K562 (cell line): Measurements from ENCODE around the gene CLSTN2. TPM values are rescaled to one million over a fixed set of nuclear protein-coding genes. Genes with fewer than 3 reads are reported as not detected.
A peak's percentile ranks its signal among the peaks of the same experiment; 100 is the strongest.

ENCODE experiments used
- CCNT2 ChIP-seq: IDR thresholded peaks from 2 replicates; pipeline ENCODE4 v1.6.1; 2011; ENCODE audit warnings: borderline replicate concordance, low read depth, mild to moderate bottlenecking, moderate library complexity, mixed read lengths, low read length; ENCODE audit not compliant: insufficient read length; ENCODE audit errors: extremely low read depth
- EGR1 ChIP-seq: fragments of 450-650 bp; conservative IDR thresholded peaks from 2 replicates; pipeline ENCODE4 v1.6.1; 2017; ENCODE audit warnings: mild to moderate bottlenecking
- EP300 ChIP-seq: IDR thresholded peaks from 2 replicates; pipeline ENCODE4 v1.6.1; 2012; ENCODE audit warnings: low read length, improper control_type of control experiment
- HNRNPK ChIP-seq: fragments of 200-400 bp; formaldehyde crosslinking; IDR thresholded peaks from one replicate; pipeline ENCODE4 v1.6.1; 2018; ENCODE audit warnings: mild to moderate bottlenecking, low read depth, low read length; ENCODE audit not compliant: poor library complexity, severe bottlenecking
- NBN ChIP-seq: fragments of 450-650 bp; IDR thresholded peaks from 2 replicates; pipeline ENCODE4 v1.6.1; 2016; ENCODE audit warnings: low read depth, mild to moderate bottlenecking
- NR2C2 ChIP-seq, 2 experiments: fragments of 200-800 bp in 1 of 2; sonication (Bioruptor generic) in 1 of 2; sonication (generic) in 1 of 2; formaldehyde crosslinking in 1 of 2; IDR thresholded peaks; 2 replicates each; pipeline versions ENCODE4 v1.6.1 to v1.8.0; 2016 to 2022; ENCODE audit warnings: mild to moderate bottlenecking in 1 of 2, missing compliant biosample characterization in 1 of 2, missing genetic modification characterization in 1 of 2, missing genetic modification reagents in 1 of 2
- PBX2 ChIP-seq, 2 experiments: IDR thresholded peaks in 1 of 2; conservative IDR thresholded peaks in 1 of 2; 2 replicates each; pipeline ENCODE4 v1.6.1; 2016; ENCODE audit warnings: low read depth in 2 of 2, mild to moderate bottlenecking in 1 of 2, missing compliant biosample characterization in 1 of 2, missing genetic modification characterization in 1 of 2, moderate library complexity in 1 of 2
- TOE1 ChIP-seq, 2 experiments: fragments of 450-650 bp in 1 of 2; sonication (generic) in 1 of 2; formaldehyde crosslinking in 1 of 2; IDR thresholded peaks; 2 replicates each; pipeline versions ENCODE4 v1.7.1 to v1.8.0; 2016 to 2022; ENCODE audit warnings: borderline replicate concordance in 2 of 2, mild to moderate bottlenecking in 2 of 2, antibody characterized with exemption in 1 of 2, inconsistent platforms in 1 of 2, low read depth in 1 of 2, missing genetic modification reagents in 1 of 2, moderate library complexity in 1 of 2
- XRCC5 ChIP-seq: fragments of 200-400 bp; formaldehyde crosslinking; IDR thresholded peaks from 2 replicates; pipeline ENCODE4 v1.6.1; 2017; ENCODE audit warnings: low read depth, mild to moderate bottlenecking, low read length
- ZKSCAN1 ChIP-seq: fragments of 150-350 bp; IDR thresholded peaks from 2 replicates; pipeline ENCODE4 v1.6.1; 2016; ENCODE audit warnings: low read depth, low read length
- ZNF121 ChIP-seq: sonication (generic); formaldehyde crosslinking; conservative IDR thresholded peaks from 2 replicates; pipeline ENCODE4 v1.8.0; 2022; ENCODE audit warnings: missing genetic modification reagents
- ZNF354B ChIP-seq: fragments of 250-450 bp; sonication (Bioruptor Pico); IDR thresholded peaks from 2 replicates; pipeline ENCODE4 v1.4.0; 2020
- ZNF717 ChIP-seq: fragments of 250-450 bp; sonication (Bioruptor Pico); IDR thresholded peaks from 2 replicates; pipeline ENCODE4 v1.5.0; 2021
- polyA plus RNA-seq, 8 experiments: library from polyadenylated mRNA; depleted of rRNA in 4 of 8; stranded (reverse) in 5 of 8; unstranded in 3 of 8; fragments of >200 nt; fragmentation: Nextera tagmentation in 2 of 8; fragmentation: Illumina TruSeq in 1 of 8; extraction: Ambion mirVana in 2 of 8; extraction: Trizol in 1 of 8; gene quantifications; 2 replicates each; pipeline versions ENCODE4 v1.2.1 to v1.2.3, GENCODE V29; 2011 to 2014; ENCODE audit warnings: inconsistent platforms in 1 of 8, missing spikeins in 1 of 8
- total RNA-seq, 7 experiments: library from RNA; depleted of rRNA in 6 of 7; stranded (reverse); fragments of >200 nt in 6 of 7; fragmentation: Illumina TruSeq in 2 of 7; extraction: Trizol in 2 of 7; gene quantifications; 2 replicates each; pipeline versions ENCODE4 v1.2.1 to v1.2.3, GENCODE V29; 2011 to 2021; ENCODE audit warnings: low replicate concordance in 1 of 7
- TF ChIP-seq, protein P1 (sequence below): fragments of 450-650 bp; IDR thresholded peaks from 2 replicates; pipeline ENCODE4 v1.6.1; 2017; ENCODE audit warnings: antibody characterized with exemption, mild to moderate bottlenecking
- TF ChIP-seq, protein P2 (sequence below), 3 experiments: IDR thresholded peaks in 2 of 3; conservative IDR thresholded peaks in 1 of 3; 2 replicates each; pipeline ENCODE4 v1.5.1; 2011 to 2012; ENCODE audit warnings: low read length in 3 of 3, mild to moderate bottlenecking in 3 of 3, control low read depth in 2 of 3, improper control_type of control experiment in 1 of 3, inconsistent platforms in 1 of 3, low read depth in 1 of 3, mixed read lengths in 1 of 3, moderate library complexity in 1 of 3; ENCODE audit not compliant: insufficient read depth in 2 of 3
- TF ChIP-seq, protein P3 (sequence below): conservative IDR thresholded peaks from 2 replicates; pipeline ENCODE4 v1.6.1; 2011; ENCODE audit warnings: low read depth, mild to moderate bottlenecking, low read length; ENCODE audit not compliant: control insufficient read depth

The CLSTN2 gene
- total and polyA plus RNA-seq, 9 of the 15 experiments (the other 6 are each of a cell fraction or from before 2014, with no cell fraction given) = 0.02 to 0.04 (median 0.04) TPM; not detected in 6

GRCh38 chr3:140163159-140163763, 228.3 kb downstream of the CLSTN2 start (continued):
- TF ChIP-seq, protein P1, sequence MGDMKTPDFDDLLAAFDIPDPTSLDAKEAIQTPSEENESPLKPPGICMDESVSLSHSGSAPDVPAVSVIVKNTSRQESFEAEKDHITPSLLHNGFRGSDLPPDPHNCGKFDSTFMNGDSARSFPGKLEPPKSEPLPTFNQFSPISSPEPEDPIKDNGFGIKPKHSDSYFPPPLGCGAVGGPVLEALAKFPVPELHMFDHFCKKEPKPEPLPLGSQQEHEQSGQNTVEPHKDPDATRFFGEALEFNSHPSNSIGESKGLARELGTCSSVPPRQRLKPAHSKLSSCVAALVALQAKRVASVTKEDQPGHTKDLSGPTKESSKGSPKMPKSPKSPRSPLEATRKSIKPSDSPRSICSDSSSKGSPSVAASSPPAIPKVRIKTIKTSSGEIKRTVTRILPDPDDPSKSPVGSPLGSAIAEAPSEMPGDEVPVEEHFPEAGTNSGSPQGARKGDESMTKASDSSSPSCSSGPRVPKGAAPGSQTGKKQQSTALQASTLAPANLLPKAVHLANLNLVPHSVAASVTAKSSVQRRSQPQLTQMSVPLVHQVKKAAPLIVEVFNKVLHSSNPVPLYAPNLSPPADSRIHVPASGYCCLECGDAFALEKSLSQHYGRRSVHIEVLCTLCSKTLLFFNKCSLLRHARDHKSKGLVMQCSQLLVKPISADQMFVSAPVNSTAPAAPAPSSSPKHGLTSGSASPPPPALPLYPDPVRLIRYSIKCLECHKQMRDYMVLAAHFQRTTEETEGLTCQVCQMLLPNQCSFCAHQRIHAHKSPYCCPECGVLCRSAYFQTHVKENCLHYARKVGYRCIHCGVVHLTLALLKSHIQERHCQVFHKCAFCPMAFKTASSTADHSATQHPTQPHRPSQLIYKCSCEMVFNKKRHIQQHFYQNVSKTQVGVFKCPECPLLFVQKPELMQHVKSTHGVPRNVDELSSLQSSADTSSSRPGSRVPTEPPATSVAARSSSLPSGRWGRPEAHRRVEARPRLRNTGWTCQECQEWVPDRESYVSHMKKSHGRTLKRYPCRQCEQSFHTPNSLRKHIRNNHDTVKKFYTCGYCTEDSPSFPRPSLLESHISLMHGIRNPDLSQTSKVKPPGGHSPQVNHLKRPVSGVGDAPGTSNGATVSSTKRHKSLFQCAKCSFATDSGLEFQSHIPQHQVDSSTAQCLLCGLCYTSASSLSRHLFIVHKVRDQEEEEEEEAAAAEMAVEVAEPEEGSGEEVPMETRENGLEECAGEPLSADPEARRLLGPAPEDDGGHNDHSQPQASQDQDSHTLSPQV = no peak
- TF ChIP-seq EP300 = peak; percentile 66; the same call in 1 of the 2 replicates
- TF ChIP-seq, protein P2, sequence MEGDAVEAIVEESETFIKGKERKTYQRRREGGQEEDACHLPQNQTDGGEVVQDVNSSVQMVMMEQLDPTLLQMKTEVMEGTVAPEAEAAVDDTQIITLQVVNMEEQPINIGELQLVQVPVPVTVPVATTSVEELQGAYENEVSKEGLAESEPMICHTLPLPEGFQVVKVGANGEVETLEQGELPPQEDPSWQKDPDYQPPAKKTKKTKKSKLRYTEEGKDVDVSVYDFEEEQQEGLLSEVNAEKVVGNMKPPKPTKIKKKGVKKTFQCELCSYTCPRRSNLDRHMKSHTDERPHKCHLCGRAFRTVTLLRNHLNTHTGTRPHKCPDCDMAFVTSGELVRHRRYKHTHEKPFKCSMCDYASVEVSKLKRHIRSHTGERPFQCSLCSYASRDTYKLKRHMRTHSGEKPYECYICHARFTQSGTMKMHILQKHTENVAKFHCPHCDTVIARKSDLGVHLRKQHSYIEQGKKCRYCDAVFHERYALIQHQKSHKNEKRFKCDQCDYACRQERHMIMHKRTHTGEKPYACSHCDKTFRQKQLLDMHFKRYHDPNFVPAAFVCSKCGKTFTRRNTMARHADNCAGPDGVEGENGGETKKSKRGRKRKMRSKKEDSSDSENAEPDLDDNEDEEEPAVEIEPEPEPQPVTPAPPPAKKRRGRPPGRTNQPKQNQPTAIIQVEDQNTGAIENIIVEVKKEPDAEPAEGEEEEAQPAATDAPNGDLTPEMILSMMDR (IDR thresholded peaks at IDR 0.05 in 2 of 3, conservative IDR thresholded peaks at IDR 0.05 in 1 of 3; ENCODE audit: insufficient read depth in 2 of 3, low read depth in 1 of 3, low read length in 3 of 3) = no peak
- no peak for TF ChIP-seq ZNF121 (CRISPR knock-in tag)
- no peak for TF ChIP-seq NR2C2 (CRISPR knock-in tag; IDR thresholded peaks at IDR 0.05)
- TF ChIP-seq NR2C2 (tag; IDR thresholded peaks at IDR 0.05) = peak; percentile 53; the same call in 1 of the 2 replicates
- TF ChIP-seq PBX2 (CRISPR knock-in tag; IDR thresholded peaks at IDR 0.05; ENCODE audit: low read depth) = no peak
- no peak for TF ChIP-seq PBX2 (tag; conservative IDR thresholded peaks at IDR 0.05; ENCODE audit: low read depth)
- TF ChIP-seq XRCC5 = no peak
- no peak for TF ChIP-seq ZKSCAN1
- TF ChIP-seq EGR1 = no peak
- TF ChIP-seq, protein P3, sequence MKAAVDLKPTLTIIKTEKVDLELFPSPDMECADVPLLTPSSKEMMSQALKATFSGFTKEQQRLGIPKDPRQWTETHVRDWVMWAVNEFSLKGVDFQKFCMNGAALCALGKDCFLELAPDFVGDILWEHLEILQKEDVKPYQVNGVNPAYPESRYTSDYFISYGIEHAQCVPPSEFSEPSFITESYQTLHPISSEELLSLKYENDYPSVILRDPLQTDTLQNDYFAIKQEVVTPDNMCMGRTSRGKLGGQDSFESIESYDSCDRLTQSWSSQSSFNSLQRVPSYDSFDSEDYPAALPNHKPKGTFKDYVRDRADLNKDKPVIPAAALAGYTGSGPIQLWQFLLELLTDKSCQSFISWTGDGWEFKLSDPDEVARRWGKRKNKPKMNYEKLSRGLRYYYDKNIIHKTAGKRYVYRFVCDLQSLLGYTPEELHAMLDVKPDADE = no peak
- TF ChIP-seq HNRNPK = no peak
- TF ChIP-seq ZNF354B = no peak
- no peak for TF ChIP-seq ZNF717
- no peak for TF ChIP-seq NBN
- TF ChIP-seq TOE1 (IDR thresholded peaks at IDR 0.05; ENCODE audit: borderline replicate concordance) = no peak
- TF ChIP-seq TOE1 (CRISPR knock-in tag; IDR thresholded peaks at IDR 0.05; ENCODE audit: borderline replicate concordance, low read depth) = no peak
- no peak for TF ChIP-seq CCNT2
